Measurements from ENCODE around the gene TBCK. TPM values are rescaled to one million over a fixed set of nuclear protein-coding genes. Genes with fewer than 3 reads are reported as not detected.

TBCK gene
- total and polyA plus RNA-seq, 9 of the 15 experiments (the other 6 are each of a cell fraction or from before 2014, with no cell fraction given): 5.3 to 26.6 (median 16.2) TPM

GRCh38 chr4:106323119-106323518 lies 7.1 kb upstream of the TBCK start:
- H2AFZ ChIP-seq (ENCODE audit: low read depth, low read length): no peak overlapping the region
- POLR2A ChIA-PET: no interaction called here
- H3K4me3 ChIP-seq: no peak overlapping the region
- intact Hi-C loops (cut with micrococcal nuclease) (no loop called here), in situ Hi-C loops (cut with MboI) (loop anchor here (25.0 kb wide), 1 partner anchor 1389 kb away; the partner anchor contains the start of gene PAPSS1)
- H3K9me3 ChIP-seq (replicated peaks; ENCODE audit: control insufficient read depth, insufficient read depth, low read depth, low read length): no peaks in the 10 kb centered on the region
- H3K9ac ChIP-seq (ENCODE audit: insufficient read depth in 1 of 2, low read depth in 2 of 2, low read length in 2 of 2): no peak overlapping the region
- no peak overlapping the region for H3K4me2 ChIP-seq (ENCODE audit: insufficient read depth, low read length)
- H3K9me1 ChIP-seq (ENCODE audit: control insufficient read depth, insufficient read depth, low read length): no peaks in the 10 kb centered on the region
- DNase-seq (ENCODE audit: extremely low read depth in 1 of 4, low spot score in 3 of 4) (no peak), FAIRE-seq (no peak), ATAC-seq (no peak)
- H3K36me3 ChIP-seq (ENCODE audit: control insufficient read depth, insufficient read depth, low read length): peaks cover 56% of the 10 kb centered on the region
- H3K4me1 ChIP-seq (replicated peaks in 1 of 2; ENCODE audit: control insufficient read depth in 2 of 2, insufficient read depth in 2 of 2, low read length in 2 of 2): peaks cover 0 to 3% of the 10 kb centered on the region in 2 experiments; a peak in 1 of 5 replicates
- CTCF ChIA-PET (ENCODE audit: low intra/inter-chr PET ratio): no interaction called here
- no peaks in the 10 kb centered on the region for H4K20me1 ChIP-seq (replicated peaks; ENCODE audit: control insufficient read depth, insufficient read depth, low read length)
- H3K27me3 ChIP-seq (ENCODE audit: control insufficient read depth in 2 of 2, insufficient read depth in 2 of 2, low read length in 2 of 2): no peaks in the 10 kb centered on the region
- no TSS peak for BruUV-seq (replicated peaks)
- H3K79me2 ChIP-seq (ENCODE audit: control insufficient read depth, insufficient read depth, low read length): peaks cover 56% of the 10 kb centered on the region
- no peak overlapping the region for H3K27ac ChIP-seq (ENCODE audit: extremely low read depth, low read depth, low read length)
- TF ChIP-seq NR1H2 (CRISPR knock-in tag; IDR thresholded peaks at IDR 0.05) (no peak), JUN (IDR thresholded peaks at IDR 0.05; ENCODE audit: borderline replicate concordance, low read depth, low read length) (no peak), JUN (CRISPR knock-in tag; IDR thresholded peaks at IDR 0.05; ENCODE audit: borderline replicate concordance) (no peak), BMI1 (IDR thresholded peaks at IDR 0.05; ENCODE audit: low read length) (no peak), ETS1 (conservative IDR thresholded peaks at IDR 0.05; ENCODE audit: control insufficient read depth, low read depth, low read length) (no peak), ZBTB9 (CRISPR knock-in tag; IDR thresholded peaks at IDR 0.05) (no peak), ZMIZ1 (IDR thresholded peaks at IDR 0.05; ENCODE audit: low read depth in 2 of 2, low read length in 2 of 2) (no peak), SMARCA5 (IDR thresholded peaks at IDR 0.05) (no peak), ZNF764 (CRISPR knock-in tag; IDR thresholded peaks at IDR 0.05; ENCODE audit: low read depth) (no peak), POLR2AphosphoS2 (IDR thresholded peaks at IDR 0.05; ENCODE audit: low read length) (no peak), NFE2 (IDR thresholded peaks at IDR 0.05; ENCODE audit: low read depth) (no peak), POLR2AphosphoS5 (IDR thresholded peaks at IDR 0.05; ENCODE audit: control insufficient read depth, insufficient read depth, low read depth, low read length) (no peak), GTF2E2 (tag; IDR thresholded peaks at IDR 0.05) (no peak), MCM2 (IDR thresholded peaks at IDR 0.05; ENCODE audit: low read depth) (no peak), NFE2L1 (tag; IDR thresholded peaks at IDR 0.05; ENCODE audit: borderline replicate concordance, low read depth) (no peak), ARHGAP35 (IDR thresholded peaks at IDR 0.05; ENCODE audit: partially characterized antibody) (no peak), NR2C1 (IDR thresholded peaks at IDR 0.05) (no peak), NR2C1 (tag; IDR thresholded peaks at IDR 0.05) (no peak), PHB (CRISPR knock-in tag; IDR thresholded peaks at IDR 0.05) (no peak), KAT7 (CRISPR knock-in tag; IDR thresholded peaks at IDR 0.05; ENCODE audit: borderline replicate concordance) (no peak)

Measured in K562 (cell line).